Kidney capillary endothelial cell (primary cell): ENCODE results near the gene AFG1L.
"Not testable (repeated sequence)": the region's sequence is repeated elsewhere in the genome, so short reads cannot be mapped to it uniquely, and the experiment has no call there.

Experiments used
- DNase-seq: peaks from one replicate; pipeline ENCODE4 v3.0.0-alpha.2; 2018; ENCODE audit warnings: low spot score

Gene AFG1L

DNA sequence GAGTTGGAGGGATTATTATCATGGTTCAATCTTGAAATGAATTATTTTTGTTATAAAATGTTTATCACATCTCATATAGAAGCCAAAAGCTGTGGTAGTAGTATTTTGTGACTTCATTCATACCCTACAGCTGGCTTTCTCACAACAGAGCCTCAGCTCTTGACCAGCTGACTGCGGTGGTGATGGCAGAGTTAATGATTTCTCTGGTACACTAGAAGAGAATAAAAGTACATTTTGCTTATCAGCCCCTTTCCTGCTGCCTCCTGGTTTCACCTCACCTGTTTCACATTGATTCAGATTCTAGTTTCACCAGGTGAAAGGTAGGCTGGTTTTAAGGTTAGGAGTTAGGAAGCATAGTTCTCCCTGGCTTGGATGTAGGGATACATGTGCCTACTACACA lies 55.7 kb downstream of the AFG1L start:
- no peak for DNase-seq

DNA sequence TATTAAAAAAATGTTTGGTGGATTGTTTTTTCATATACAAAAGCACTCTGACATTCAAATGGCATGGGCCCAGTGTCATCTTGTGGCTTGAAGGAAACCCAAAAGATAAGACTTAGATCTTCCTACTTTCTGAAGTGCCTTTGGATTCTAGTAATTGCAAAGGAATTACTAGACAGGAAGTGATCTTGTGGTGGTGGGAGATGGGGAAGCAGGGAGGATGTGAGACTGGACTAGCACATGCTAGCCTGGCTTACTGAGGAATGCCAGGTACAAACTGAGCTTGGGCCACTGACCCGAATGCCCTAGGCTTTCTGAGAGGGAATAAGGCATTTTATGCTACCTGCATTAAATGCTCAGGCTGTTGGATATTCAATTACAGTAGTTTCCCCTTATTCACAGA lies 59.0 kb downstream of the AFG1L start:
- DNase-seq: no peak

DNA sequence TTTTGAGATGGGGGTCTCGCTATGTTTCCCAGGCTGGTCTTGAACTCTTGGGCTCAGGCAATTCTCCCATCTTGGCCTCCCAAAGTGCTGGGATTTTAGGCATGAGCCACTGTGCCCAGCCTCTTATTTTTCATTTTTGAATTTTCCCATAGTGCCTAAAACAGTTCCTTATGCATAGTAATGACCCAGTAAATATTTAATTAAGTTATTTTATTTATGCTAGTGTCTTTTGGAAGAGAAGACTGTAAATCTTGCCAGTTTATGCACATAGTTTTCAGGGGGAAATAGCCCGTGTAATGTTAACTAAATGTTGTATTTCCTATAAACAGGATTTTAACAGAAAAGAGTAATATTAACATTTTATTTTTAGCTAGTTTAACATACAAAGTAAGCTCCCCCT lies 60.3 kb downstream of the AFG1L start:
- DNase-seq: no peak

DNA sequence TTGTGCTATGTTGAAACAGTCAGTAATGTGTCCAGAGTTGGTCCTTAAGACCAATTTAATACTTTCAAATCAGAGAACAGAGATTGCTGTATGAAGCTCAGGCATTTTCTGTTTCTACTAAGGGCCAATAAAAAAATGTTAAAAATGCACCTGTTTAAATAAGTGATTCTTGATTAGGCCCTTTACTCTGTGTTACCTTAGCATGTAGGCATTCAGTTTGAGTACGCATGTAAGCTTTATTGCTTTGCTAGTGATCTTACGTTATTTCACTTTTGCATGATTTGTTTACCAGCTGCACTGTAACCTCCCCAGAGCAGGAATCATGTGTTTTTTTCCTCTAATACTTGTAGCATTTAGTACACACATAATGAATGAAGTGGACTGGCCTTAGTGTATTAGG lies 61.0 kb downstream of the AFG1L start:
- DNase-seq: no peak

DNA sequence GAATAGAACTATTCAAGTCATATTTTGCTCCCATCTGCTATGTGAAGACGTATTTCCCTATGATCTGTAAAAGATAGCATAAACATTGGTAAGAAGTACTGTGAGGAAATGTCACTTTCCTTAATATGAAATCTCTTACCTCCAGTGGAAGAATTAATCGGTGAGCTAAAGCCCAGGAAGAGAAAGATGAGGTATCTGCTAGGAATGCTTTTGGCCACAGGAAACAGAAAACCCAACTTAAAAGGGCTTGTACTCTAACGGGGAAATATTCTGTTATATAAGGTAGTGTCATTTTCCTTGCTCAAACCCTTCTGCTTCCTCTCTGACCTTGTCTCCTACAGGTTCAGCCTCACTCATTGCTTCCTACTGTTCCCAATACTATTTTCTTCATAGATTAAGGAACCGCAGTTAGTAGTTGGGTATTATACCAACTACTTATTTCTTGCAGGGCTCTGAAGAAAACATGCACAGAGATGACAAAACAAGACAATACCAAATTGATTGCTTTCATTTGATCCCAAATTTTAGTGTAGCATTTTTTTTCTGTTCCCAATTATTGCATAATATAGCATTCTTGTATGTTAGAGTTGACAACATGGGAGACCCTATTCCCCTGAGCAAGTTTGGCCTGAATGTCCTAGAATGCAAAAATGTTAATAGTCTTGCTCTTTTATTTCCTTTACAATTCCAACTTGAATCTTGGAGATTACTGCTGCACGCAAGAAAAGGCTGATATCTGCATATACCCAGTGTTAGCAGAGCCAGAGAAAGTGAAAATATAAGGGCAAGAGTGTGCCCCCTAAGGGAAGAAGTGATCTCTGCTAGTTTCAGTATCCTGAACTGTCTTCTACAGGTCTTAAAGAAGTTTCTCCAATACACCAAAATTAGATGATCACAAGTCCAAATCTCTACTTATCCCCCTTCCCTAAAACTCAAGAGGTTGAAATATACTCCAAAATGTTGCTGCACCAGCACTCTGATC lies 65.3 kb downstream of the AFG1L start:
- no peak for DNase-seq

DNA sequence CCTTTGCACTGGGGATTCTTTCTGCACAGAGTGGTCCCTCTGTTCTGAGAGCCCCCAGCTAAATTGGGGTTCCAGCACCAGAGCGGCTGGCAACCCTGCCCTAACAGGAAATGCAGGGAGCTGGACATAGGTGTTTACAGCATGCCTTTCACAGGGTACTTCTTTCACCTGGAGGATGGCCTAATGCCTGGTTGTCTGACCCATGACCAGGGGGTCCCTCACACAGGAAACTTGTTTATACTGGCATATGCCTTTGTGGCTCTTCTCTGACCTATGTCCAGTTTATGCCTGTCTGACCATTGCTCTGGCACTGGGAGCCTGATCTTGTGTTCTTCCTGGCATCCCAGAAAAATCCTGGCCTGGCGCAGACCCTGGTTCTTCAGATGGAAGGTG lies 66.1 kb downstream of the AFG1L start:
- DNase-seq: no peak

DNA sequence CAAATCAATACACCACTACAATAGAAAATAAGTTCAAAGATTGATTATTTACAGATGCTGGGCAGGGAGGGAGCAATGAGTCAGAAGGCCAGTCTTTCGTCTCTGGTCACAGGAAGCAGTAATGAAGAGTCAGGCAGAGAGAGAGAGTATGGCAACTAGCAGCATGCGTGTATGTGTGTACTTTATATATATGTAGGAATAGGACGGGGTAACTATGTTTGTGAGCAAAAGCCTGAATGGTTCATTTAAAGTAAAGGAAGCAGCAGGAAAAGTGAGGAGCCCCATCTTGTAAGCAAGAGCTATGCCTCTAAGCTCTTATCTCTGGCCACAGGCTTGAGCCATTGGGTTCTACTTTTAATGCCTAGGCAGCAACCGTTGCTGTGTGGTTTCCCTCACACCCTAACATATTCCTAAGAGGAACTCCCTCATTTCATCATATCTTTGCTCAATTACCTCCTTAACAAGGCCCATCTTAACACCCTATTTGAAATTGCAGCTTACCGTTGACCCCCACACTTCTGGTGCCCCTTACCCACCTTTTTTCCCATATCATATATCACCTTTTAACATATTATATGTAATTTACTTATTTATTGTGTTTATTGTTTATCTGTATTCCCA lies 66.6 kb downstream of the AFG1L start:
- DNase-seq: no peak

DNA sequence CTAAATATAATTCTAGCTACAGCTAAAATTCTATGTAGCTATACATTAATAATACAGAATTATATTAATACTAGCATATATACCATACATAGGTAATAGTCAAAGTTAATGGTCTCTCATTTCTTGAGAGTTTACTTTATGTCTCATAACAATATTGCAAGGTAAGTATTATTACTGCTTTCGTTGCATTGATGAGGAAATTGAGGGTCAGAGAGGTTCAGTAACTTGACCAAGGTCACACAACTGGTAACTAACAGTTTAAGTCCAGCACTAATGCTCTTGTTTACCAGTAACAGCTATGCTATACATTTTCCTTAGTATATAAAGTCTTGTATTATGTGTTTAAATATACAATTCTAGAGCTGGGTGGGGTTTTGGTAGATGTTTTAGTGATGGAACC lies 67.6 kb downstream of the AFG1L start:
- no peak for DNase-seq

DNA sequence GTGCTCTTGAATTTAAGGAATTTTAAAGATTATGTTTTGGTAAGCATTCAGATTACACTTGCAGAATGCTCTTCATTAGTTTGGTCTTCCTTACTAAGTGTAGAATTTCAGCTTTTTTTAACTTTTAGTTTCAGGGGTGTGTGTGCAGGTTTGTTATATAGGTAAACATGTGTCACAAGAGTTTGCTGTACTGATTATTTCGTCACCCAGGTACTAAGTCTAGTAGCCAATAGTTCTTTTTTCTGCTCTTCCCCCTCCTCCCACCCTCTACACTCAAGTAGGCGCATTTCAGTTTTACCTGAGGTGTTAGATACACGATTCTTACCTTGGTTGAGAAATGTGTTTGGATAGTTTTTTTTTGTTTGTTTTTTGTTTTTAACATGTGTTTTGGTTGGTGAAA lies 68.3 kb downstream of the AFG1L start:
- no peak for DNase-seq

DNA sequence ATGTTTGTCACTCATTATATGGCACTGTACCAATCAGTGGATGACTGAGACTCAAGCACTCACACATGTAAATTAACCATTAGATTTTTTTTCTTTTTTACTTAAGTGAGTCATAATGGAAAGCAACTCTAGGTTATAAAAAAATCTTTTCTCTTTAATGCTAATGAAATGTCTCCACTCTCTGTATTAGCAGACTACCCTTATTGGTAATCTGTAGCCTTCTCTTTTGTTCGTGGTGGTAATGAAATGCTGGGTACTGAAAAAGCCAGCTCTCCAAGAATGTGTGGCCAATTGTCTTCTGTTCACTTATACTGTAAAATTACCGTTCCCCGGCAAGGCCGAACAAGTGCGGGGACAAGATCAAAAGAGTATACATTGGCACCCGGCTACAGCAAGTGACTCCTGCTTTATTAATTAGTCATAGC lies 69.0 kb downstream of the AFG1L start:
- no peak for DNase-seq

DNA sequence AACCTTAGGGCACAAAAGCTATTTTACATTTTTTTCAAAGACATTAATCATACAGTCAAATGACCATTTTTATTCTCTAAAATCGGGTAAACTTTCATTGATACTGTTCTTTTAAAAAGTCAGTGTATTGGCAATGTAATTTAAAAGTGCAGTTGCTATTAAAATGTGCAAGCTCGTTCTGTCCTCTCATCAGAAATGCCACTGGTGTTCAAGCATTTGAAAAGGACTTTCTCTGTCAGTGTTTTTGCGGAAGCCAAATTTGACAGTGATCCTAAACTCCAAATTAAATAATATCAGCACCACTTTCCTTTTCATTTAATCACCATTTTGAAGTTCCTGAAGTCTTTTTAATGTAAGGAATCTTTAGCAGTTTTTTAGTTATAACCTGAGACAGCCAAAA lies 69.6 kb downstream of the AFG1L start:
- DNase-seq: no peak

DNA sequence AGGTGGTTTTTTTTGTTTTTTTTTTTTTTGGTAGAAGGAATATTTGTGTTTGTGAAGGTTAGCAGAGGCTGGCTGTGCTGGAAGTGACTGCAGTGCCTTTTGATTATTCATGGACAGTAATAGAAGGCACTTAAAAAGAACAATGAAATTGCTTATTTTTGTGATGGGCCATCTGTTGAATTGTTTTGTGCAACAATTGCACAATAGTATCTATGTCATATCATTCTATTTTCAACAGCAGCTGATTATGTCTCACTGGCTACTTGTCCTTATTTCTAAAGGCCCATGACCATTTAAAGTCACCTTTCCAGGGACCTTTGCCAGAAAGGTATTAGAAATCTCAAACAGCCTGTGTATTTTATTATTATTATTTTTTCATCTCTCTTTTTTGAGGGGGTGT lies 70.6 kb downstream of the AFG1L start:
- DNase-seq: no peak

DNA sequence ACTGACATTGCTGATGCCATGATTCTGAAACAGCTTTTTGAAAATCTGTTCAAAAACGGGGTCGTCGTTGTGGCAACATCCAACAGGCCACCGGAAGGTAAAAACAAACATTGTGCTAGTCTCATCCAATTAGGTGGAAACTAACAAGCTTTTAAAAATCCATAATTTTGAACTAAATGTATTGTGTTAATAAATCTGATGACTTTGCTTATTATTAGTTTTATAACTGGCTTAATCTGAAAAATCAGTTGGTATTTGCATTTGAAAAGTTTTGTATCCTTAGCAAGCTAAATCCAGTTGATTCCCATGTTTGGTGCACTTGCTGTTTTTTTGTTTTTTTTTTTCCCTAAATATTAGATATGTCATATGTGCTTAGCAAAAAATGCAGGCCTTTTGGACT lies 71.4 kb downstream of the AFG1L start:
- DNase-seq: no peak

DNA sequence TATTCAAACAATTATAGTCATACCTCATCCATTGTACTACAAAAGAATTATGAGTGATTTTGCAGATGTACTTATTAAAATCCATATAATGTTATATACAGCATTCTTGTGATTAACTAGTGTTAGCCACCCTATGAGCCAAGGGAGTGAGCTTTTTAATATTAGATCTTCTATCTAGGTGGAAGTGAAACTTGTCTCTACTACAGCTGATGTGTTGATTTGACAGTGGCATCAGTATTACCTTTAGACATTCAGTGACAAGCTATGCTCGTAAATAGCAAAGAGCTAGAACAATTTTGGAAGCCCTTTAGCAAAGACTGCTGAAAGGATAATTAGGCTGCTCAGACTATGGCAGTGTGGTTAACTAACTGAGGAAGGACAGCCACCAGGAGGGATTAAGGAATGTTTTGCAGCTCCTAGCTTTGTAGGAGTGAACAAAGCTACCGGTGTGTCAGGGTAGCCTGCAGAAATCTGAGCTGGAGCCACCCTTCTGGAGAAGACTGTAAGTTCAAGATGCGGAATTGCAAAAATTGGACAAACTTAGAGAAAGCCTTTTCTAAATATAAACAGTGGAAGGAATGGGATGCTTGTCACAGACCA lies 73.7 kb downstream of the AFG1L start:
- DNase-seq: no peak

DNA sequence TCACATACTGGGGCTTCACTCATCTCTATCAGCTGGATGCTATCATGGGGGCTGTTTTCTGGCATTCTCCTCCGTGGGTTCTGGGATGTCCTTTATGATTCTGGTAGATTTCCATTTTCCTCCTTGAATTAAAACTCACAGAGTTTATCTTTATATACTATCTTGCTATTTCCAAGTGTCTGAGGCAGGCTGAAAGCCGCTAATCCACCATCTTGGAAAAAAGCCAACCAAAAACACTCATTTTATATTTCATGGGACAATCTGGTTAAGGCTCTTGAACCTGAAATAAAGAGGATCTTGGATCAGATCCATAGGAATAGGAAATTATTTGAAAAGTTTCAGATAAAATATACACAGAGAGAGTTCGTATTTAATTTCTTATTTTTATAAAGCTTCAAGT lies 86.0 kb downstream of the AFG1L start:
- no peak for DNase-seq

DNA sequence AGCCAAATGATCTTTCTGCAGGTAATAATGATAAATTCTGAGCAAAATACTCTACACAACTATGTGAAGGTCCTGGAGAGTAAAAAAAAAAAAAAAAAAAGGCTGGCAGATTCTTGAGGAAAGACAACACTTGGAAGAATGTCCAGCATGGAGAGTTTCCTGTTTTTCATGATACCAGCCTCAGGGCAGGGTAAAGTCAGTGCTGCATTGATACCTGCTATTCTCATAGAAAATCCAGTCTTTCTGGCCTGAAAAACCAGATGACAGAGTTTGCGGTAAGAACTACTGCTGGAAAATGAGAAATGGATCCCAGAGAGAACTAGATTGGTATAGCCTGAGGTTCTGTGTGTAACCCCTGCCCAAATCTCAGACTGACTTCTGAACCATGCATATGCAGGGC lies 89.1 kb downstream of the AFG1L start:
- DNase-seq: no peak

DNA sequence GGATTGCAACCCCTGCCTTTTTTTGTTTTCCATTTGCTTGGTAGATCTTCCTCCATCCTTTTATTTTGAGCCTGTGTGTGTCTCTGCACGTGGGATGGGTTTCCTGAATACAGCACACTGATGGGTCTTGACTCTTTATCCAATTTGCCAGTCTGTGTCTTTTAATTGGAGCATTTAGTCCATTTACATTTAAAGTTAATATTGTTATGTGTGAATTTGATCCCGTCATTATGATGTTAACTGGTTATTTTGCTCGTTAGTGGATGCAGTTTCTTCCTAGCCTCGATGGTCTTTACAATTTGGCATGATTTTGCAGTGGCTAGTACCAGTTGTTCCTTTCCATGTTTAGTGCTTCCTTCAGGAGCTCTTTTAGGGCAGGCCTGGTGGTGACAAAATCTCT lies 94.3 kb downstream of the AFG1L start:
- not testable (repeated sequence) for DNase-seq

DNA sequence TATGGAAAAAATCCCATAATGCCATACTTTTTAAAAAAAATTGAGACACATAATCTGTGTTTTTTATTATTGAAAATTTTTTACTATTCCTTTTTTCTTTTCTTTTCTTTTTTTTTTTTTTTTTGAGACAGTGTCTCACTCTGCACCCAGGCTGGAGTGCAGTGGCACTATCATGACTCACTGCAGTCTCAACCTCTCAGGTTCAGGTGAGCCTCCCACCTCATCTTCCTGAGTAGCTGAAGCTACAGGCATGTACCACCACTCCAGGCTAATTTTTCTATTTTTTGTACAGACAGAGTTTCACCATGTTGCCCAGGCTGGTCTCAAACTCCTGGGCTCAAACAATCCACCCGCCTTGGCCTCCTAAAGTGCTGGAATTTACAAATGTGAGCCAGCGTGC lies 100.4 kb downstream of the AFG1L start:
- no peak for DNase-seq

DNA sequence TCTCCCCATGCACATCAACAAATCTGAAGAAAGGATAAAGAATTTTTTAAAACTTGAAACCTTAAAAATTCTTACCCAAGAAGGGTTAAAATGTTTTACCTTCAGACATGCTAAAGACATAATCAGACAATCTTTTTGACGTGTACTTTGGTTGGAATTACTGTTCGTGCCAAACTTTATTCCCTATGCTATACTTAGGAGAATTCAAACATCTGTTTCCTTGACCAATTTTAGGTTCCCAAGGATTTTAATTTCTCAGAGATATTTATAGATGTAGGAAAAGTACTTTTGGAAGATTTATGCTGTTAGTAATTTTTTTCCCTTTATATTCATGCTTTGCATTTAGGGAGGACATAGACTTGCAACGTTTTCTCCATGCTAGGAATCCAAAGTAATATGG lies 108.4 kb downstream of the AFG1L start:
- no peak for DNase-seq

DNA sequence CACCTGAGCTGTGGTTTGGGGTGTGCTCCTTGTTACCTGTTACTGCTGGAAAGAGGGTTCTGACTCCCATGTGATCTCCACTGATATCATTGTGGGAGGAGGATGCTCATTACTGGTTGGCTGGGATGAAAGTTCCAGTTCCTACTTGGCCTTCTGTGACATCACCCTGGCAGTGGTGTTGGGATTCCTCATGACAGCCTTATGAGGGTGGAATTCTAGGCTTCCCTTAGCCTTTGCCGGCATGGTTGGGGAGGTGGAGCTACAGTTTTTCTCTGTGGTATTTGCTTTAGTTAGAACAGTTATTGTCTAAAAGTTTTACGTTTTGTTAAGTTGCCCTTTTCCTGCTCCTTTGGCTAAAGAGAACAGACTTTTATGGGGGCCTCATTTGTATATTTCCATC lies 112.1 kb downstream of the AFG1L start:
- no peak for DNase-seq

DNA sequence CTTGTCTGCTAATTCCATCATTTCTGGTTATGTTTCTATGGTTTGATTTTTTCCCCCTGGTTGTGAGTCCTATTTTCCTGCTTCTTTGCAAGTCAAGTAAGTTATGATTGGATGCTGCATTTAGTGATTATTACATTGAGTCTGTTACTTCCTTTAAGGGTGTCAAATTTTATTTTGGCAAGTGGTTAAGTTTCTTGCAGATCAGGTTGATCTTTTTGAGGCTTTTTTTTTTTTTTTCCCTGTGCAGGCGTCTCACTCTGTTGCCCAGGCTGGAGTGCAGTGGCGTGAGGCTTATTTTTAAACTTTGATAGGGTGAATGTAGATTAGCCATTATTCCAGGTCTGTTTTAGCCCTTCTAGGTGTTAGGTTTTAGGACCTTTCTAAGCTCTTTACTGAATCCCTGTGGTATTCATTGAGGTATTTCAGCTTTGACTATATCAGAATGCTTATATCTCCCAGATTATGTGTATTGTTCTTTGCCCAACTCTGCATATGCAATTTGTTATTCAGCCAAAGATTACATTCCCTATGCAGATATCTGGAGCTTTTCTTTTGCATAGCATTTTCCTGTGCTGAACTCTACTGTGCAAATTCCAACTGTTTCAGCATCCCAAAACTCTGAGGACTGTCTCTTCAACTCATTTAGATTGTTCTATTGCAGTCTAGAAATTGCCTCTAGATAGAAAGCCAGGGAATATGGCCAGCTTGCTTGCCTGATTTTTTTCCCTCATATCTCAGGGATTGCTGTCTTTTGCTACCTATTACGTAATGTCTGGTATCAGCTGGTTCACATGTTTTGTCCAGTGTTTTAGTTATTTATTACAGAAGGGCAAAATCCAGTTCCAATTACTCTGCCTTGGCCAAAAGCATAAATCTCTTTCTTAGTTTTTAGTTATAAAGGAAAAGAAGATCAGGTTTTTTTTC lies 113.3 kb downstream of the AFG1L start:
- DNase-seq: no peak

DNA sequence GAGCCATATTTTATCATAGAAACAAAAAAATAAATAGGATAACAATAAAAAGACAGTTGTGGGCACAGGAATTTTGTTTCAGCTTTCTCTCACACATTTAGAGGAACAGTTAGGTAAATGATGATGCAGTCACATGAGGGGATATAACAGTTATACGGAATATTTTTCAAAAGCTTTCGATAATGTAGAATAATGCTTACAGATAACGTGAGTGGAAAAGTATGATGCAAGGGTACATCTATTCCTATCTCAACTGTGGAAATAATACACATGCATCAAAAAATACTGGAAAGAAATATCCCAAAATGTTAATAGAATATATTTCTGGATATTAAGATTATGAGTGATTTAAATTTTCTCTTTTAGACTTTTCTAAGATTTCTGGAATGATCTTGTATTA lies 114.0 kb downstream of the AFG1L start:
- no peak for DNase-seq
